Activated naive CD4-positive, alpha-beta T cell treated with Interleukin-2 at 50 U/mL for 16 hours (primary cell): ENCODE measurements around the gene LPA.
"Not testable (repeated sequence)": the region's sequence is repeated elsewhere in the genome, so short reads cannot be mapped to it uniquely, and the experiment has no call there.

Experiments
- DNase-seq: peaks from one replicate; pipeline ENCODE4 v3.0.0-alpha.2; 2020

LPA gene

DNA sequence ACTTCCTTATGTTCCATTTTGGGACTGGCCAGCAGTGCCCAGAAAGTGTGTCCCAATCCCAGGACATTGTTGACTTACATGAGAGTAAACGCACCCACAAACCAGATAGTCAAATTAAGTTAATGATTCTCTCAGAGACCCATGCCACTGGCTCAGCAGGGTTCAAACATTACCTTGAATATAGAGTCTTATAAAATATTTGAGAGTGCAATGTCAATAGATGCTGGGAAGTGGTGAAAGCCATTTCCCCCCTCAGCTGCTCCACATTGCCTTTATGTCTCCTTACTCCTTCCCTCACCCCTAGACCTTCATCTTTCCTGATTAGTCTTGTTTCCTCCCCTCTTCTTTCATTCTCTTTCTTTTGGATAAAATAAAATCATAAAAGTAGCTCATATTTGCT, at the start of gene LPA:
Gene LPA (minus strand): TSS at position 78 of the 400 bp plus-strand sequence. CDS start 61 bp downstream, at position 17.
- DNase-seq: not testable (repeated sequence)

DNA sequence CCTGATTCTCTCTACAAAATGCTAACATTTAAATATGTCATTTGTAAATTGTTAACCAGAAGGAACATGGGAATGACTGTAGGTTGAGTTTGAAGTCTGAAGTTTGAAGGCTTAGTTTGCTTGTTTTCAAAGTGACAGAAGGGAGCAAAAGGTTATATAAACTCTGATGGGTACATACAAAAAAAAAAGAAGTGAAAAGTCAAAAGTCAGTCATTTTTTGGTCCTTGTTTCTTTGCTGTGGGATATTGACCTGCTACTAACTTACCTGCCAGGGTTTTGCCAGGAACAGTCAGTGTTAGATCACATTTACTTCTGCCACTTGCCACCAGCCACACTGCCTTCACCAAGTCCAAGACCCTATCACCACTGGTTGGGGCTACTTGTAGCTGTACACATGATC, 44.9 kb upstream of the LPA start:
- not testable (repeated sequence) for DNase-seq

DNA sequence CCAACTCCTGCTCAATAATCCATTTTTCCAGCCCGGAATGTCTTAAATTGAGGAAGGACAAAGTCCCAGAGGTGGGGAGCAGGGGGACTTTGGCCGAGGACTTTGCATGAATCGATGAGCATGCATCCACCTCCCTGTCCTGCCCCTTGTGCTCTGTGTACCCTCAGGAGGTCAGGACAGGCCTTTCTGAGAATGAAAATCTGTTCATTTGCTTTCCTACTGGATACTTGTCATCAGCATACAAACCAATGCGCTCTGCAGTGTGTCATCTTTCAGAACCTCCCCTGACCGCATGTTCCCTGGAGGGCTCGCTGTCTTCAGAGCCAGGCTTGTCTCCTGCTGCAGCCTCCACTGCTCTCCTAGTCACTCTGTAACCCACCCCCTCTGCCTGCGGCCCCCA, 40.6 kb upstream of the LPA start:
- DNase-seq: not testable (repeated sequence)

- not testable (repeated sequence) for DNase-seq
Observed at GRCh38 chr6:160701918-160702680, 38.0 kb upstream of the LPA start, which contains the start of gene PLG. PLG (plus strand) TSS chr6:160702244; CDS start chr6:160702305, 61 bp downstream.

DNA sequence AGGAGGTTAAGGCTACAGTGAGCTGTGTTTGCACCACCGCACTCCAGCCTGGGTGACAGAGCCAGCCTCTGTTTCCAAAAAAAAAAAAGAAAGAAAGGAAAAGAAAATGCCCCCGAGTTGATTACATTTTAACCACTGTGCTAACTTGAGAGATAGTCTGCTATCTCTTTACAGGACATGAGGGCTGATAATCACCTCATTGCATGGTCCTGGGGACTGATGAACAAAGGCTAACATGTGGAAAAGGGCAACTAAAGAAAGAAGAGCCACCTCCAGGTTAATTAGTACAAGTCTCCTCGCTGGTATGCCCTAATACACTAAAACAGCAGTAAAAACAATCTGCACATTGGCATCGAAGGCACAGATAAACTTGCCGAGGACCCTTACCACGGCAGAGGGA, 33.8 kb upstream of the LPA start:
- DNase-seq: no peak

DNA sequence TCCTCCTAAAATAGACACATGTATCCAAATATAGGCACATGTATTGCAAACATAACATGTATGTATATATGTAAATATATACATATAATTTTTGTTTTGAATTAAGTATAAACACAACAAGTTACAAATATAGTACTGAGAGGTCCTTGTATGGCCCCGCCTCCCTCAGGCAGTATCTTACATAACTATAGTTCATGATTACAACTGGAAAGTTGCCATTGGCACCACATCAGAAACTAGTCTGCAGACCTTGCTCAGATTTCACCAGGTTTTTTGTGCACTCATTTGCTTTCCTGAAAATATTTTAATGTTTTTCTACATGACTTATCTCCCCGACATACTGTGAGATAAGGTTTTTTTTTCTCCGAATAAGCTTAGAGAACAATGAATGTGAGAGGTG, 32.8 kb upstream of the LPA start:
- DNase-seq: not testable (repeated sequence)

- DNase-seq: not testable (repeated sequence)
Observed at GRCh38 chr6:160695622-160696021, 31.5 kb upstream of the LPA start.

GRCh38 chr6:160695025-160695424, 30.9 kb upstream of the LPA start:
- DNase-seq: not testable (repeated sequence)

- no peak for DNase-seq
Observed at GRCh38 chr6:160692369-160692959, 28.4 kb upstream of the LPA start.

DNA sequence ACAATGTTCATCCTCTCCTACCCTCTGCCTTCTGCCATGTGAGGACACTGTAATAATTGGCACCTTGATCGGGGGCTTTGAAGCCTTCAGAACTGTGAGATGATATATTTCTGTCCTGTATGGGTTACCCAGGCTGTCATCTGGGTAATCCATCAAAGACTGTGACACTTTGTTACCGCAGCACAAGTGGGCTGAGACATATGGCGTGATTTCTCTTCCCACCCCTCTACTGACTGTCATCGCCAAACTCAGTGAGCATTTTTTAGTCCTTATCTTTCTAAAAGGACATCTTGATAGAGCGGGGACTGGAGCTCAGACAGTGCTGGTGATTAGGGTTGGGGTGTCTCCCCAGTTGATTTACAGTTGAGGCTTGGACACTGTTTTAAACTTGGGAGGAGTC, 27.5 kb upstream of the LPA start:
- no peak for DNase-seq

DNA sequence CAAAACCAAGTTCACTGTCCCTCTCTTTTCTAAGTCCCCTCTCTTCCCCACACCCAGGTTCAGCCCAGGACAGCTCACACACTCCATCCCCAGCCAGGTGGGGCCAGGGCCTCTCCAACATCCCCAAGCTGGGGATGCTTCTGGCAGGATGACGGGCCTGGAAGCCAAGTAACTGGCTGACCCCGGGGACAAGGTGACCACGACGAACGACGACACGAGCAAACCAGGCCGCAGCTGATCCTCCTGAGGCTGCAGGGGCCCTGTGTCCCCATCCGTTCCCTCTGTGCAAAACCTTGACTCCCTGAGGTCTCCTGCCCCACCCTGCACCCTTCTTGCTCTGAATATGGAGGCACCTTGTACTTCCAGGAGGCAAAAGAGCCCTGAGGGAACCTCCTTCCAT, 26.4 kb upstream of the LPA start:
- no peak for DNase-seq

DNA sequence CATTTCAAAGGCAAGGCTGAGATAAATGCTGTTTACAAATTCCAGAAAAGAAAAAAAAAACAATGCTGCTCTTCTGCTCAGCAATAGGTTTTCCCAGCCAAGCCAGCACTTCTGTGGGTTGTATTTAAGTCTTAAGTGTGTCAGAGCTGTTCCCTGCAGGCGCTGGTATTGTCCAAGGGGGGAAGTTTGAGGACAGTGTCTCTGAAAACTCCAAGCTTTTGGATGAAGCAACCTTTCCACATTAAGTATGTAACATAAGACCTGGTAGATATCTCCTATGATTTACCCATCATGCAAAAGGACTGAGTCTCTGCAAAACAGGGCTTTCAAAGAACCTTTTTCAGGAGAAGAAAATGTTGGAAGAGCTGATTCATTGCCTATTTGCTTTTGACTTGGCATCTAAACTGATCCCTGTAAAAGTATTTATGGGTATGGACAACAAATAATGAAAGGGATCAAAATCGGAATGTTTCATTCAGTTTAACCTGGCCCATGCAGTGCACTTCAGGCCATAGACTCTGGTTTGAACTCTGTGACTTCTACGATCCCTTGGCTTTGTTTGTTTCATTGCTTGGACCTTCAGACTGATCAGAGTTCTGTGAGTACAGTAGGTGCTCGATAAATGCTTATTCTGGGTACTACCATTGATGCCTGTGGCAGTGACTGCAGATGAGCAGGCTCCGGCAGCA, 21.8 kb upstream of the LPA start:
- DNase-seq: no peak

DNA sequence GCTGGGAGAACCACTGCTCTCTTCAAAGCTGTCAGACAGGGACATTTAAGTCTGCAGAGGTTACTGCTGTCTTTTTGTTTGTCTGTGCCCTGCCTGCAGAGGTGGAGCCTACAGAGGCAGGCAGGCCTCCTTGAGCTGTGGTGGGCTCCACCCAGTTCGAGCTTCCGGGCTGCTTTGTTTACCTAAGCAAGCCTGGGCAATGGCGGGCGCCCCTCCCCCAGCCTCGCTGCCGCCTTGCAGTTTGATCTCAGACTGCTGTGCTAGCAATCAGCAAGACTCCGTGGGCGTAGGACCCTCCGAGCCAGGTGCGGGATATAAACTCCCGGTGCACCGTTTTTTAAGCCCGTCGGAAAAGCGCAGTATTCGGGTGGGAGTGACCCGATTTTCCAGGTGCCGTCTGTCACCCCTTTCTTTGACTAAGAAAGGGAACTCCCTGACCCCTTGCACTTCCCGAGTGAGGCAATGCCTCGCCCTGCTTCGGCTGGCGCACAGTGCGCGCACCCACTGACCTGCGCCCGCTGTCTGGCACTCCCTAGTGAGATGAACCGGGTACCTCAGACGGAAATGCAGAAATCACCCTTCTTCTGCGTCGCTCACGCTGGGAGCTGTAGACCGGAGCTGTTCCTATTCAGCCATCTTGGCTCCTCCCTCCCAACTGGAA, 21.2 kb upstream of the LPA start:
- DNase-seq: not testable (repeated sequence)

GRCh38 chr6:160679402-160679769, 15.3 kb upstream of the LPA start:
- DNase-seq: no peak

GRCh38 chr6:160678744-160679401, 14.8 kb upstream of the LPA start:
- no peak for DNase-seq

- no peak for DNase-seq
Observed at GRCh38 chr6:160678230-160678629, 14.2 kb upstream of the LPA start.

DNA sequence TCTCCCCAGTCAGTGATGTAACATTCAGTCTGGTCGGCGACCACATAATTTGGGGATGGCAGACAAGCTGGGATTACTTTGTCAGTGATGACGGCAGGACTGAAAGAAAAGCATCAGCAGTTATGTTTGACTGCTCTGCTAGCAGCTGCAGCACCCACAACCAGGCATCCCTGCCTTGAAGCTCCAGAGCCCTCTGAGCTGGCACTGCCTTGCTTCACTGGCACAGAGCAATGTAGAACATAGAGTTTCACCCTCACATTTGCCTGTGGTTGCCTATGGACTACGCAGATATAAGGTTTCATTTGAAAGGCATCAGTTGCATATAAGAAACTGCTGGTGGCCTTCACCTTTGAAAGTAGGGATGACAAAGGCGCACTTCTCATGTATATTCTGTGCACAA, 12.3 kb upstream of the LPA start:
- DNase-seq: not testable (repeated sequence)

DNA sequence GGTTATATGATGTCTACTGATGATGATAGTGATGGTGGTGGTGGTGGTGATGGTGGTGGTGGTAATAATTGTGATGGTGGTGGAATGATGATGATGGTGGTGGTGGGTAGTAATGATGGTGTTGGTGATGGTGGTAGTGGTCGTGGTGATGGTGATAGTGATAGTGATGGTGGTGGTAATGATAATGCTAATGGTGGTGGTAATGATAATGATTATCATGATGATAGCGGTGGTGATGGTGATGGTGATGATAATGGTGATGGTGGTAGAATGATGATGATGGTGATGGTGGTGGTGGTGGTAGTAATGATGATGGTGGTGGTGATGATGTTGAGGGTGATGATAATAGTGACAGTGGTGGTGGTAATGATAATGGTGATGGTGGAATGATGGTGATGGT, 4.5 kb upstream of the LPA start:
- no peak for DNase-seq

DNA sequence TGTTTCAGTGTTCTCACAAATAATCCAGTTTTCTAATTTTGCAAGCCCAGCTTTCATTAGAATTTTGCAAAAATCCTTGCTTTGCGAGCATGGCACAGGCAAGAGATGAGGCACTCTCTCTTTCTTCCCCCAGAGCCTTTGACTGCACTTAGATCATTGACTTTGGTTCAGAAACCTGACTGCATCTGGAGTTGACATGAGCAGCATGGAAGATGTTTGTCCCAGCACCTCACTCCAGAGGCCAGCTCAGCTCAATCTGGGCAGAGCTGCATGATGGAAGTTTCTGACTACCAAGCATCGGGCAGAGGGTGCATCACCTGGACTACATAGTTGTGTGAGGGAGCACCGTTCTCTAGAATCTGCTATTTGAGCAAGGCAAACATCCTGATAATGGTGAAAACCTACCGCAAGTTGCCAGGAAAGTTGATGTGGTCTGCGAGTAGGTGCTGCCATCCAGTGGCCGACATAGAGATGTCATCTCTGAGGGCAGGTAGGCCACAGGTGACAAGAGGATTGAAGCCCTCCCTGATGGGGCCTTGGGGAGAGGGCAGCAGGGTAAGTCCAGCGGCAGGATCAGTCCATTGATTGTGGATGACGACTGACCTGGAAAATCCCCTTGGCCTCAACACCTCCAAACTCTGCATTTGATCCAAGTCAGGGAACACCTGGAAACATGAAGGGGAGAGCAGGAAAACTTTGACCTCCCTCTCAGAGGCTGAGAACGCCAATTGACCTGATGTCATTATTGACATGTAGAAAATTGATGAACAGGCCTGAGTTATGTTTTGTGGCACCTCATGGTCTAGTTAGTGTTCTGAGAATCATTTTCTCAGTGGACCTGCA, 3.8 kb upstream of the LPA start:
- DNase-seq: no peak

DNA sequence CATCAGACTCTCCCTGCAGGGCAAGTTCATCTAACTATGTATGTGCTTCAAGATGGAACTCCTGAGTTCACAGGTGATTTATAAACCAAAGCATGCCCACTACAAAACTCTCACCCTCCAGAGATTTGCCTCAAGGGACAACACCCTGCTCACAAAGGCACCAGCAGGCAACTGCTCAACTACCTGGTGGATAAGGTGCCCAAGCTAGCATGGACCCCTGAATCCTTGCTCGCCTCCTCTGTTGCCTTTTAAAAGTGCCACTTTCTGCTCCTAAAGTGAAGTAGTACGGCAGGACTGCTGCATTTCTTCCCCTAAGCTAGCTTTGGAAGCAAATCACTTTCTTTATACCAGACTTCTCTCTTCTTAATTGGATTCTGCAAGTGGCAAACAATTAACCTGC, 1.2 kb downstream of the LPA start:
- DNase-seq: no peak

- DNase-seq: no peak
Observed at GRCh38 chr6:160662429-160662828, 1.6 kb downstream of the LPA start.

- no peak for DNase-seq
Observed at GRCh38 chr6:160661216-160661615, 2.9 kb downstream of the LPA start.
